Measurements from ENCODE around the gene NFATC2. TPM values are rescaled to one million over a fixed set of nuclear protein-coding genes. Genes with fewer than 3 reads are reported as not detected.
A peak's percentile ranks its signal among the peaks of the same experiment; 100 is the strongest.

NFATC2 gene
- total and polyA plus RNA-seq, 8 donors = 5.3 to 12.3 (median 8.5) TPM

DNA sequence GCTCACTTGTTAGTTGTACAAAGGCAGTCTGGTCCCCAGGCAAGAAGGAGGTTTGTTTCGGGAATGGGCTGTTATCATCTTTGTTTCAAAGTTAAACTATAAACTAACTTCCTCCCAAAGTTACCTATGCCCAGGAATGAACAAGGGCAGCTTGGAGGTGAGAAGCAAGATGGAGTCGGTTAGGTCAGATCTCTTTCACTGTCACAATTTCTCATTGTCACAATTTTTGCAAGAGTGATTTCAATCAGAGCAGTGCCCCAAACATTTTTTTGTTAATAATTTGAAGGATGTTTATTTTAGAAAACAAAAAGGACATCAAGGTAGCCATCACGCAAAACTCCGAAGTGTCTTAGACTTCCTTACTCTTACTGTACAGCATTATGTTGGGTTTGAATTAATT, 170.8 kb downstream of the NFATC2 start:
- ATAC-seq = no peak
- intact Hi-C loops (cut with DNase I) = loop anchor here in 1 of 2 donors (10.0 kb wide), 1 partner anchor 253 kb away; no protein-coding TSS in a partner anchor
- DNase-seq = no peak
- H3K9me3 ChIP-seq = no peaks in the 10 kb centered on the region
- no peak overlapping the region for H3K4me3 ChIP-seq
- TF ChIP-seq, protein P1, sequence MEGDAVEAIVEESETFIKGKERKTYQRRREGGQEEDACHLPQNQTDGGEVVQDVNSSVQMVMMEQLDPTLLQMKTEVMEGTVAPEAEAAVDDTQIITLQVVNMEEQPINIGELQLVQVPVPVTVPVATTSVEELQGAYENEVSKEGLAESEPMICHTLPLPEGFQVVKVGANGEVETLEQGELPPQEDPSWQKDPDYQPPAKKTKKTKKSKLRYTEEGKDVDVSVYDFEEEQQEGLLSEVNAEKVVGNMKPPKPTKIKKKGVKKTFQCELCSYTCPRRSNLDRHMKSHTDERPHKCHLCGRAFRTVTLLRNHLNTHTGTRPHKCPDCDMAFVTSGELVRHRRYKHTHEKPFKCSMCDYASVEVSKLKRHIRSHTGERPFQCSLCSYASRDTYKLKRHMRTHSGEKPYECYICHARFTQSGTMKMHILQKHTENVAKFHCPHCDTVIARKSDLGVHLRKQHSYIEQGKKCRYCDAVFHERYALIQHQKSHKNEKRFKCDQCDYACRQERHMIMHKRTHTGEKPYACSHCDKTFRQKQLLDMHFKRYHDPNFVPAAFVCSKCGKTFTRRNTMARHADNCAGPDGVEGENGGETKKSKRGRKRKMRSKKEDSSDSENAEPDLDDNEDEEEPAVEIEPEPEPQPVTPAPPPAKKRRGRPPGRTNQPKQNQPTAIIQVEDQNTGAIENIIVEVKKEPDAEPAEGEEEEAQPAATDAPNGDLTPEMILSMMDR (IDR thresholded peaks at IDR 0.05) = no peak
- H3K4me1 ChIP-seq = no peaks in the 10 kb centered on the region
- H3K36me3 ChIP-seq = no peaks in the 10 kb centered on the region
- no peak overlapping the region for H3K27ac ChIP-seq
- H3K27me3 ChIP-seq = no peaks in the 10 kb centered on the region

DNA sequence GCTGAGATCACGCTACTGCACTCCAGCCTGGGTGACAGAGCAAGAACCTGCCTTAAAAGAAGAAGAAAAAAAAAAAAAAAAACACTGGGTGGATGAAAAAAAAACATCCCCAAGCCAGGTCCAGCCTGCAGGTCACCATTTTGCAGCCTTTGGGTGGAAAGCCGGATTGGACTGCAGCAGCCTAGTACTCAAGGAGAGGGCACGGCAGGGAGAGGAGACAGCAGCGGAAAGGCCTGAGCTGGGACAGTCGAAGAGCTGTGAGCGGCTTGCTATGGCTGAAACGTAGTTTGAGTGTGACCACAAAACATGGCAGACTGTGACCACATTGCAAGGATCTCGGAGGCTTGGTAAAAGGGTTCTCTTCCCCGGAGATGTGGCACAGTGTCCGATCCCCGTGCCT, 173.0 kb downstream of the NFATC2 start:
- Histone ChIP-seq H3K27me3 (no peaks in the 10 kb centered on the region), H3K4me3 (no peak overlapping the region), H3K4me1 (no peaks in the 10 kb centered on the region), H3K9me3 (no peaks in the 10 kb centered on the region), H3K36me3 (no peaks in the 10 kb centered on the region), H3K27ac (no peak overlapping the region)
- intact Hi-C loops (cut with DNase I) = no loop called here
- no peak for DNase-seq
- TF ChIP-seq, protein P1 (IDR thresholded peaks at IDR 0.05) = no peak
- ATAC-seq = no peak

DNA sequence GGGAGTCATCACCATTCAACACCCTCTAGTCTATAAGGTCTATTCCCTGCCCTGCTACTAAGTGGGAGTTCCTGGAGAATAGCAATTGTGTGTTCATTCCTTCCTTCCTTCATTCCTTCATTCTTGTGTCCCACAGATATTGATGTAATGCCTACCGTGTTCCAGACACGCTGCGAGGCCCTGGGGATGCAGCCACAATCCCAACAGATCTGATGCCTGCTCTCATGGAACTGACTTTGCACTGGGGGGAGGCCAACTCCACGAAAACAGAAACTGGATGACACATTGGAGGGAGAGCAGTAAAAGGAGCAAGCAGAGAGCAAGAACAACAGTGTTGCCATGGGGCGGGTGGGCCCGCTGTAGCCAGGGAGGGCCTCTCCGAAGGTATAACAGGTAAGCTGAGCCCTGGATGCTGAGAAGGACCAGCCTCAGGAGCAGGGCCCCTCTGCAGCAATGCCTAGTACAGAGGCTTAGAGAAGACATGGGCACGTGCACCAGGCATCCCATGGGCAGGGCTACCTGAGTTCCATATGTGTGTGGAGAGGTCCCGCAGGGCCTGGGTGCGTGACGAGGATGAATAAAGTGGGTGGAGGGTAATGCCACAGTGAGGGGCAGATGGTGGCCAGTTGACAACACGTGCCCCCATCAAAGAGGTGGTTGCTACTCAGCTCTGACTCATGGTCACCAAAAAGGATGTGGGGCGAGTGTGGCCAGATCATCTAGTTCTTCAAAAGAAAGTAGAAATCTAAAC, 173.9 kb downstream of the NFATC2 start:
- TF ChIP-seq, protein P1 (IDR thresholded peaks at IDR 0.05) = no peak
- intact Hi-C loops (cut with DNase I) = no loop called here
- H3K4me3 ChIP-seq = no peak overlapping the region
- H3K36me3 ChIP-seq = no peaks in the 10 kb centered on the region
- H3K27me3 ChIP-seq = no peaks in the 10 kb centered on the region
- H3K27ac ChIP-seq = no peak overlapping the region
- no peak for DNase-seq
- no peak for ATAC-seq
- H3K4me1 ChIP-seq = no peaks in the 10 kb centered on the region
- peaks cover 0 to 5% of the 10 kb centered on the region in 2 donors for H3K9me3 ChIP-seq

DNA sequence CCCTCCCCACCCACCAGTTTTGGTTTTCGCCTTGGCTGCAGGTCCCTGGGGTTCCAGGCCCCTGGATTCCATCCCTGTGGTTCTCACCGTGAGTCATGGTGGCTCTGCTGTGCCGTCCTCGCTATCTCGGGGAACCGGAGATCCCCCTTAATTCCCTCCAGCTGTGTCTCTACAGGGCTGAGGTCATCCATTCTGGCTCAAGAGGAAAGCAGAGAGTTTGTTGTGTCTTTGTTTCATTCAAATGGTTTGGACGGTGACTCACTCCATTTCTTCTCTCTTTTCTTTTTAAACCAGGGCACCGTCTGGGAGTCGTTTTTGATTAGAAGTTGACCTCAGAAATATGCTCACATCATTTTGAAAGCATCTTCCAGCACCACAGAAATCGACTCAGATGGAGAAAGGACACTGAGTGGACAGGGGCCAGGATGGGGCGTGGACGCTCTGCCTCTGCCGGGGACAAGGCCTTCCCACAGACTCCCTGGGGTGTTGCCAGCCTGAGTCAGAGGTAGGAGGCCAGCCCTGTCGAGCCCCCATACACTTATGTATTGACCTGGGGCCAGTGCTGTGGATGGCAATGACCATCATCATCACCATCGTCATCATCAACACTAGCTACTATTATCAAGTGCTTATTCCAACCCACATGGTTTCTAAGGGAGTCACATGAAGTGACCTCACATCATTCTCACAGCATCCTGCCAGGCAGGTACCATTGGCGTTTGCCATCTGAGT, 176.2 kb downstream of the NFATC2 start:
- peak; percentile 79 for ATAC-seq
- H3K27ac ChIP-seq = peak overlapping the region; percentile 41 to 83
- H3K4me1 ChIP-seq = no peaks in the 10 kb centered on the region

More for the DNA sequence above, 176.2 kb downstream of the NFATC2 start:
- Histone ChIP-seq H3K27me3 (no peaks in the 10 kb centered on the region), H3K9me3 (peaks cover 0 to 5% of the 10 kb centered on the region in 2 donors), H3K4me3 (no peak overlapping the region), H3K36me3 (no peaks in the 10 kb centered on the region)
- TF ChIP-seq, protein P1 (IDR thresholded peaks at IDR 0.05) = no peak
- peak in 1 of 4 donors; percentile 70 for DNase-seq
- intact Hi-C loops (cut with DNase I) = no loop called here

Data from left lung (tissue), 10 donors.